GM19043 (cell line): ENCODE results near the gene TRAPPC2L.

Experiments
- ATAC-seq: cut with Tn5 transposase; IDR thresholded peaks from one replicate; pipeline ENCODE4 v1.9.1; 2021; ENCODE audit warnings: low read depth; ENCODE audit not compliant: unreplicated experiment

TRAPPC2L gene, protein sequence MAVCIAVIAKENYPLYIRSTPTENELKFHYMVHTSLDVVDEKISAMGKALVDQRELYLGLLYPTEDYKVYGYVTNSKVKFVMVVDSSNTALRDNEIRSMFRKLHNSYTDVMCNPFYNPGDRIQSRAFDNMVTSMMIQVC

GRCh38 chr16:88856828-88857727 is at the start of gene TRAPPC2L, which contains the start of gene GALNS:
TSS of gene TRAPPC2L (plus strand) at chr16:88857127. CDS start at chr16:88857151, 24 bp downstream.
TSS of gene GALNS (minus strand) at chr16:88856947. CDS start at chr16:88856877, 70 bp downstream.
- ATAC-seq = peak; percentile 72

DNA sequence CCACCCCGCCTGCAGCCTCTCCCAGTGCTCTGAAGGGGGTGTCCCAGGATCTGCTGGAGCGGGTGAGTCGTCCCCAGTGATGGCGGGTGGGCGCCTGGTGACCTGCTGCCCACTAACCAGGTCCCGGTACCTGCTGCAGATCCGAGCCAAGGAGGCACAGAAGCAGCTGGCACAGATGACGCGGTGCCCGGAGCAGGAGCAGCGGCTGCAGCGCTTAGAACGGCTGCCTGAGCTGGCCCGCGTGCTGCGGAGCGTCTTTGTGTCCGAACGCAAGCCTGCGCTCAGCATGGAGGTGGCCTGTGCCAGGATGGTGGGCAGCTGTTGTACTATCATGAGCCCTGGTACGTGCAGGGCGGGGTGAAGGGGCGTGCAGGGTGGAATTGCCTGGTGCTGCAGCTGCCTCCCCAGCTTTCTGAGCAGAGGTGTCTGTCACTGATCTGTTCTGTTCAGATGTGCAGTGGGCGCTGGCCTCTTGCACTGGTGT is 49.7 kb upstream of the TRAPPC2L start:
- no peak for ATAC-seq

- ATAC-seq = no peak
Measured at GRCh38 chr16:88807626-88808453, 49.1 kb upstream of the TRAPPC2L start.

GRCh38 chr16:88809068-88809675 is 47.8 kb upstream of the TRAPPC2L start:
- no peak for ATAC-seq

DNA sequence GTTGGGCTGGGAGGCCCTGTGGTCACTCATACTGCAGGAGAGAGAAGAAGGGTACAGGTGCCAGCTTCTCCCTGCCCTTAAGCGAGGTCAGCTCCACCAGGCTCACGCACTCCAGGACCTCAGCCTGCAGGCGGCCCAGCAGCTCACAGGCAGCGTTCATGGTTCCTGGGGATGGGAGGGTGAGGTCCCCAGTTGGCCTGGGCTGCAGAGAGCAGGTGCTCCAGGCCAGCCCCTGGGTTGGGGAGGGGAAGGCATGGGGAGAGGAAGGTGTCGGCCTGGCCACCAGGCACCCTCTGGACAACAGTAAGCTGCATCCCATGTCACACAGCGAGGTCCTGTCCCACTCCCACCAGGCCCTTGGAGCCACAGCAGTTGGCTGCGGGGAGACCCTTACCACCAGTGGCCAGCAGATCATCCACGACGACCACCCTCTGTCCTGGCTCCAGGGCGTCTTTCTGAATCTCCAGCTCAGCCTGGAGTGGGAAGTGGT is 47.2 kb upstream of the TRAPPC2L start:
- ATAC-seq = no peak

DNA sequence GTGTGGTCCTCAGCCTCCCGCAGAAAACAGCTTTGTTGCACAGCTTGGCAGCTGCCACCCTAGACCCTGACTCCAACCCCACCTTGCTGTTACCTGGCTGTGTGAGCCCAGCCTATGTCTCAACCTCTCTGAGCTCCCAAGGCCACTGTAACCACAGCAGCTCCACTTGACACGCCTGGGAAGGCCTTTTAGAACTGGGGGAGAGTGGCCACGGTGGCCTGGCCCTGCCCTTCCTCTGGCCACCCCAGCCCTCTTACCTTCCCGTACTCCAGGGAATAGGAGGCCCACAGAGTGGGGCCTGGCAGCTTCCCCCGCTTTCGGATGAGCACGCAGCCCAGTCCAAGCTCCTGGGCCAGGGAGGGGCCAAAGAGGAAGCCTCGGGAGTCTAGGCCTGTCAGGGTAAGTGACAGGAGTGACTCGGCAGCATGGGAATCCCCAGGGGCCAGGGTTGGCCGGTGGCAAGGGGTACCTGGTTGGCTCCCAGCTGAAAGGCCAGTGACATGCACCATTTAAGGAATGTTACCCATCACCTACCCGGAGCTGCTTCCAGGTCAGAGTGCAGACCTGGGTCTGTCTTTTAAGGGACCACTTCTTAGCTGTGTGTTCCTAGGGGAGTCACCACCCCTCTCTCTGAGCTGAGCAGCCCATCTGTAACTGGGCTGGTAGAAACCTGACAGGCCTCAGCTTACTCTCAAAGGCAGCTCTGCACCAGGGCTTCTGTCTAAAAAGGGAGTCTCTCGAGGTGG is 46.6 kb upstream of the TRAPPC2L start:
- ATAC-seq = no peak

DNA sequence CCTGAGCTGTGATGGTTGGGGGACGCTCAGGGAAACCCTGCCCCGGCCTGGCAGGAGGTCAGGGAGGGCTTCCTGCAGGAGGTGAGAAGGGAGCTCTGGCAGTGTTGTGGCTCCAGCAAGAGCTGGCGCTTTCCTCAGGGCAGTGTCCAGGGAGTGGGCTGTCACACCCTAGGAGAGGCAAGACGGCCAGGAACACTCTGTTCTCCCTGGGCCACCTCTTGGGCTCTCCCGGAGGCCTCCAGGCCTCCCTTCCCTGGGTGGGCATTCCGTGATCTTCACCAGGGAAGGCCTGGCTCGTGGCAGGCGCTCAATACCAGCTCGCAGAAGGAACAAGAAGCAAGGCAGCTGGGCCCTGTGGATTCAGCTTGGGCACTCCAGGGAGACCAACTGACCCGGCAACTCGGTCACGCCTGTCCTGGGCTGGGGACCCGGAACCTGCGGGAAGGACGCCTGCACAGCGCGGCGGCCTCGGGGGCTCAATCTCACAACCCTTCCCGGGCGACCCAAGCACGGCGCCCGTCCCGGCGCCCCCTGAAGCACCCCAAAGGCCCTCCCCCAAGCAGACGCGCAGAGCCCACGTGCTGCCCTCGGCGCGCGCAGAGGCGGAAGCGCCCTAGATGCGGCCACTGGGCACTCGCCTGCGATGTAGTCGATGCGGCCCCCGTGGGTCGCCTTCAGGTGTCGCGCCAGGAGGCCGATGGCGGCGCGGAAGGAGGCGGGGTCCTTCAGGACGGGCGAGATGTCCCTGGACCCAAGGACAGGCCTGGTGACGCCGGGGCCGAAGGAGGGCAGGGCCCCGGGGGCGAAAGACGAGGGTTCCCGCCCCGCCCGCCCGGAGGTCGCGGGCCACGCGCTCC is 45.8 kb upstream of the TRAPPC2L start:
- peak; percentile 41 for ATAC-seq

DNA sequence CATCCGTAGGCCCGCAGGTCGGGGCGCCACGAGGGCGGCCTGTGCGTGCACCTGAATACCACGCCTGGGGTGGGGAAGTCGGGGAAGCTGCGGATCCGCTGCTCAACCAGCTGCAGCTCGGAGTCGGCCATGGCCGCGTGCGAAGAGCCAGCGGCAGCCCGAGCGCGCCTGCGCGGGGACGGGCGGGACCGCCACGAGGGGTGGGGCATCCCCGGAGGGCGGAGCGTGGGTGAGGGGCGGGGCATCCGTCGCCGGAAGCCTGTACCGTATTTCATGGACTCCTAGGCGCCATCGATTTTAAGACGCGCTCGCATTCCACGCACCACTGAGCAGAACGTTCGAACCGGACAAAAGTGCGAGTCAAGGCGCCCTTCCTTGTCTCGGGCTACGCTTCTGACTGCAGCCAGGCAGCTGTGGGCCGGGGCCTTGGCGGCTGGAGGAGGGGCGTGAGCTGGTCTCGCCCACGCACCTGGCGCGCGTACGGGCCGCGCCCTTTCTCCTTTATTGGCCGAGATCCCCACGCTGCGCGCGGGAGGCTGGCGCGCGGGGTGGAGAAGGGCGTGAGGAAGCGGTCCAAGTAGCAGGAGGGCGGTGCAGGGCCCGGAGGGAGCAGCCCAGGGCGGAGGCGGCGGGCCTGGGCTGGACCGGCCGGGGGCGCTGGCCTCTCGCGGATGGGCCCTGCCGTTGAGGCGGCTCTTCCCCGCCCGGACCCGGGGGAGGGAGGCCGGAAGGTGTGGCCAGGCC is 45.0 kb upstream of the TRAPPC2L start, which contains the start of gene APRT:
TSS of gene APRT (minus strand) at position 160 of the 744 bp plus-strand sequence. CDS start at position 131, 29 bp downstream.
- ATAC-seq = peak; percentile 56

DNA sequence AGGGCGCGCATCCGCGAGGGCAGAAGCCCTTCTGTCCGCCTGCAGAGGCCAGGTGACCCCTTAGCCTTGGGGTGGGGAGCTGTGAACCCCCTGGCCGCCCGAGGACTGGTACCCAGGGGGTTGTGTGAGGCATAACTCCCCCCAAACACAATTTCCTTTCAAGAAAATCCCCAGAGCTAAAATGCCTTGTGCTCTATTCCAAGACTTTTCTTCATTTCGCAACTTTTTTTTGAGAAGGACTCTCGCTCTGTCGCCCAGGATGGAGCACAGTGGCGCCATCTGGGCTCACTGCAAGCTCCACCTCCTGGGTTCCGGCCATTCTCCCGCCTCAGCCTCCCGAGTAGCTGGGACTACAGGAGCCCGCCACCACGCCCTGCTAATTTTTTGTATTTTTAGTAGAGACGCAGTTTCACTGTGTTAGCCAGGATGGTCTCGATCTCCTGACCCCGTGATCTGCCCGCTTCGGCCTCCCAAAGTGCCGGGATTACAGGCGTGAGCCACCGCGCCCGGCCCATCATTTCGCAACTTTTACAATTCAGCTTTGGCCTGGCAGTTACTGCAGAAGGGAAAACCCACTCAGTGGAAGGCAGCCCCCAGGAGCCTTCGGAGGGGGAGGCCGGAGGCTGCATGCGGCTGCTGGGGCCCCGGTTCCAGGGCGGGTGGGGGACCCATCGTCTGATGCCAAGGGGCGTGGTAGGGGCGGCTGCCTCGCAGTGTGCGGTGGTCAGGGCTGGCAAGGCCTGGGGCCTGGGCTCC is 44.2 kb upstream of the TRAPPC2L start:
- no peak for ATAC-seq

GRCh38 chr16:88813269-88814143 is 43.4 kb upstream of the TRAPPC2L start:
- ATAC-seq = no peak

DNA sequence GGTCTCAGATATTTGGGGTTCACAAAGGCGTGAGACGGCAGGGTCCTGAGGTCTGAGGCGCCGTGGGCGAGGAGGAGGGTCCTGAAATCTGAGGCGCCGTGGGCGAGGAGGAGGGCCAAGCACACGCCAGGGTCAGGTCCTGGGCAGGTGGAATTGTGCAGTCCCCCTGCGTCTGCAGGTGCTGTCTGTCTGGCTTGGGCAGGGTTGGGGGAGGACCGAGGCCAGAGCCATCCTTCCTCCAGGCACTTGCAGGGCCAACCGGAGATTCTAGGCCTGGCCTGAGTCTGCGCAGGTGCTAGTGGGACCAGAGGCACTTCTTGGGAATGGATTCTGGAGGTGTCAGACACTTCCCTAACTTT is 42.8 kb upstream of the TRAPPC2L start:
- ATAC-seq = no peak

GRCh38 chr16:88815227-88815626 is 41.7 kb upstream of the TRAPPC2L start:
- no peak for ATAC-seq

DNA sequence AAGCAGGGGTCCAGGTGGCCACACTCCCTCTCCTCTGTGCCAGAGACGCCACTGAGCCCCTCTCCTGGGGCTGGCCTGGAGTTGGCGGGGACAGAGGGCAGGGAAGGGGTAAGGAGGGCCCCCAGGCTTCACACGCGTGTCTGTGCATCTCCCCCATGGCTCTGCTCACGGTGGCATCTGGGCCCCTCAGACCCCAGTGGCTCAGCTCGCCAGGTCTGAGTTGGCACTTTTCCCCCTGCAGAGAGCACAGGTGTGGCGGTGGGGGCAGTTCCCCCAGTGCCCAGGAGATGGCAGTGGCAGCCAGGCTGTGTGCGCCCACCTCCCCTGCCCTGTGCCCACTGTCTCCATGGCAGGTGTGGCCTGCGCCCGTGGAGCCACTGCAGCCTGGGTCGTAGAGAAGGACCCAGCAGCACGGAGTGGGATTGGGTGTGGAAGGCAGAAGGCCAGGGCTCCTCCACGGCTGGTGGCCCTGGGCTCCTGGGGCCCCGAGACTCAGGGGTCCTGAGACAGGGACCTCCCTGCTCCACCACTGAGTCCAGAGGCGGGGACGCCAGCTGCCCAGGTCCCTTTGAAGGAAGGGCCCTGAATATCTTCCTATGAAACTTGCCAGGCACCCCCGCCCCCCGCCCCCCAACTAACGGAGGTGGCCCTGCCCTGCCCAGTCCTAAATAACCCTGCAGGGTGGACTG is 40.9 kb upstream of the TRAPPC2L start:
- ATAC-seq = no peak

GRCh38 chr16:88816736-88817535 is 40.0 kb upstream of the TRAPPC2L start:
- no peak for ATAC-seq
